Activated naive CD4-positive, alpha-beta T cell treated with anti-CD3 and anti-CD28 coated beads, Interleukin-2, amount 50 U/mL, for 16 hours (primary cell): Measurements from ENCODE around the gene HAUS7.

Experiments
- DNase-seq: peaks from one replicate; pipeline ENCODE4 v3.0.0-alpha.2; 2020

Gene HAUS7

DNA sequence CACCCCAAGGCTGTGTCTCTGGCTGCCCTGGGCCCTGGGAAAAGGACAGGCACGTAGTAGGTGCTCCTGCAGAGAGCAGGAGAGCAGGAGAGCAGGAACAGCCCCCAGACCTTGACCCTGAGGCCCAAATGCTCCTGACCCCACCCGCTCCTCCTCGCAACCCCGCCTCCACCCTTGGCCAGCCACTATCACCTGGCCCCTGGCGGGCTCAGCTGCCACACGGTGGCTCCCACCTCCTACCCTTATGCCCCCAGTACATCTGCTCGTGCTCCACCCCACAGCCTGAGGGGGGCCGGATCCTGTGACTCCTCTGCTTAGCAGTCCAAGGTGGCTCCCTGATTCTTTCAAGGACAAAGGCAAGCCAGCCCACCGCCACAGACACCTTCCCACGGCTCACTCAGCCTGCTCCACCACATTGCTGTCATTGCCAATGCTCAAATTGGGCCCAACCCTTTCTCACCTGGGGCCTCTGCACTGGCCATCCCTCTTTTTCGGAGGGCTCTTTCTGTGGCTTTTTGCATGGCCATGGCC lies 5.4 kb upstream of the HAUS7 start:
- DNase-seq = no peak

DNA sequence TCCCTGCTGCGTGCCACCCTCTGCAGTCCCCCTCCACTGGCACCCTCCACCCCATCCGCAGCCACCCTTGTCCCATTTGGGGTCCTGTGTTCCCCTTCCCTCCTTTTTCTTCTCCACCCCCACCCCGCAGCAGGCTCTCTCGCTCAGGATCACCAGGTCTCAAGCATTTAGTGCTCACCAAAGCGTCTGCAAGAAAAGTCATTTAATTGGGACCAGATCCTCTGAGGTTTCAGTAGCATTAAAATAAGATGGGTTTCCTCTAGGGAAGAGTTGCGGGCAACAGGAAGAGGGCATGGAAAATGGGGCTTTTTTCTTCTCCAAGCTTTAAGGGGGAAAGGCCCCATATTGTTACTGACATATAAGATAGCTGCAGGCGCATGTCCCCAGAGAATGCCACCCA lies 4.9 kb upstream of the HAUS7 start:
- DNase-seq = no peak

DNA sequence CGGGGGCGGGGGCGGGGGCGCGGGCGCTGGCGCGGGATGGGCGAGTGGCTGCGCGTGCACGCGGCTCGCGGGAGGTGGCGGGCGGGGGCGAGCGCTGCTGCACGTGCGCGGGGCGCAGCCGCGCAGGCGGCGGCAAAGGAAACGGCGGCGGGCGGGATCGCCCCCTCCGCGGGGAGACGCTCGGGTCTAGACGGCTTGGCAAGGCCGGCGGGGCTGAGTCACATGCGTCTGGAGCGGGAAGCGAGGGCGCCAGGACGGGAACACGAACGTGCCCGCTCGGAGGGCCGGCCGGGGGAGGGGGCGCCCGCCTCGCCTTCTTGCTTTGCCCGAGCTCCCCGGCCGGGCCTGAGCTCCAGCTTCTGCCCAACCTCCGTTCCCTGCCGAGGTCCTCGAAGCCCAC lies 4.3 kb upstream of the HAUS7 start:
- DNase-seq = peak; percentile 47

DNA sequence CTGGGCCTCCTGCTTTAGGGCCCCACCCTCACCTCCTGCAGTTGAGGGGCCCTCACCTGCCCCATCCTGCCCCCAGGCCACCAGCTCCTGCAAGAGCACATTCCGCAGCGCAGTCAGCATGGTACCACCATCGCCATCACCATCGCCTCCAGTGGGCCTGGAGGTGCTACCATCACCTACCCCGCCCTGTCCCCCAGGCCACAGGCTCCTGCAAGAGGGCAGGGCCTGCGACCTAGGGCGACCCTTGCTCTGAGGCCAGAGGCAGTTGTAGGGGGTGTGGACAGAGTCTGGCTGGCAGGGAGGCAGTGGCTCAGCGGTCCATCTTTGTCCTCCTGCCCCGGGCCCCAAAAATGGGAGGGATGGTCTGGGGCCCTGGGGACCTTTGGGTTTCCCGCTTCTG lies 3.9 kb upstream of the HAUS7 start:
- no peak for DNase-seq

DNA sequence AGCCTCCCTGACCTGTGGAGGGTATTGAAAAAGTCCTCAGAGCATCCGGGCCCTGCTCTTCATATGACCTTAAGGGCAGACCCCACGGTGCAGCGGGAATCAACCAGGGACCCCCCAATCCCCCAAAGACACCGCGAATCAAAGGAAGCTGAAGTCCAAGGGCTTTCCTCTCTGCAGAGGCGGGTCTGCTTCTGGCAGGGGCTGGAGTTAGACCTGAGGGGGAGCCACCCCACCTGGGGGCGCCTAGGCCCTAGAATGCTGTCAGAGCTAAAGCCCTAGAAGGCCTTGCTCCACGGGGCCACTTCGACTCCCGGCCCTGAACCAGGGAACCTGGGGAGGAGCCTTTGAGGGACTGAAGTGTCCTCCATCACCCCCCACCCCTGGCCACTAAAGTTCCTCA lies 2.8 kb upstream of the HAUS7 start:
- no peak for DNase-seq

DNA sequence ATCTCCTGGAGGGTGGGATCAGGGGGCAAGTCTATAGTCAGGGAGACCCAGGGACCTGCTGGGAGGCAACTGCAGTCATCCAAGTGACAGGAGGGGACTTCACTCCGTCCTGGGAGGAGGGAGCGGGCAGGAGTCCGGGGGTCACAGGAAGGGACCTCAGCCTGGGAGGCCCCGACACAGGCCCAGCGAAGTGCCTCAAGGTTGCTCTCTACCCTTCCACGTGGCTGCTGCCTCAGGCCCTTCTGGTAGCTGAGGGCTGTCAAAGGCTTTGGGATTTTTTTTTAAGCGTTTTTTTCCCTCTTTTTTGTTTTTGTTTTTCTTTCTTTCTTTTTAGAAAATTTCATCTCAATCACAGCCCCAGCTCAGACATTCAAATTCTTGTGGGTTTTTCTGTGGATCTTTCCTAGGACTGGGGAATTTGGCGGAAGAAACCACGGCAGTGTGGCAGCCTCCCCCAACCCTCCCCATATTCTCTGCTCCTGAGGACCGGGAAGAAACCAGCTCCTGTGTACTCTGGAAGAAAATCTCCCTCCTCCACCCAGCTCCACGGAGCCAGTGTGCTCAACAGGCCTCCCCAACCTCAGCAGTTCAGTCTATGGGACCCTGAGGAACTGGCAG lies 1.4 kb upstream of the HAUS7 start:
- DNase-seq = no peak

DNA sequence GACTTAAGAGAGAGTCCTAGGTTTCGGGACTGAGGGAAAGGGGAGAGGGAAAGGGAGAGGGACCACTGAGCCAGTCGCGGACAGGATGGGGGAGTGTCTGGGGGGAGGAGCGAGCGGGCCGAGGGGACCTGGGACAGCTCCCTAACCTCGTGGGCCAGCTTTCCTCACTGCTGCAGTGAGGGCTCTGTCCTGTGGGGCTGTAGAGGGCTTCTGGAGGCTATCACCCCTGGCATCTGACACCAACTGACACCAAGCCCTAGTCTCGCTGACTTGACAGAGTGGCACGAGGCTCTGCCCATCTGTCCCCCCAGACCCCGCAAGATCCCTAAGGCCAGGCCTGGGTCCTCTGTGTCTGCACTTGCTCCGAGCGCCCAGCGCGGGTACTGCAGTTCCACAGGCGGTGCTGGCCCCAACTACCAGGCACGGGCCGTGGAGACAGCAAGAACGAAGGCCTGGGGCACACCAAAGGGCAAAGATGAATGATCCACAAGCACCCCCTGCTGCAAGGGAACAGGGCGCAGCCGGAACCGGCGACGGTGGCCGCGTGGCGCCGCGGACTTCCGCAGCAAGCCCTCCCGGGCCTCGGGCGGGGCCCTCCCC lies 465 bp downstream of the HAUS7 start:
- DNase-seq = peak; percentile 45

DNA sequence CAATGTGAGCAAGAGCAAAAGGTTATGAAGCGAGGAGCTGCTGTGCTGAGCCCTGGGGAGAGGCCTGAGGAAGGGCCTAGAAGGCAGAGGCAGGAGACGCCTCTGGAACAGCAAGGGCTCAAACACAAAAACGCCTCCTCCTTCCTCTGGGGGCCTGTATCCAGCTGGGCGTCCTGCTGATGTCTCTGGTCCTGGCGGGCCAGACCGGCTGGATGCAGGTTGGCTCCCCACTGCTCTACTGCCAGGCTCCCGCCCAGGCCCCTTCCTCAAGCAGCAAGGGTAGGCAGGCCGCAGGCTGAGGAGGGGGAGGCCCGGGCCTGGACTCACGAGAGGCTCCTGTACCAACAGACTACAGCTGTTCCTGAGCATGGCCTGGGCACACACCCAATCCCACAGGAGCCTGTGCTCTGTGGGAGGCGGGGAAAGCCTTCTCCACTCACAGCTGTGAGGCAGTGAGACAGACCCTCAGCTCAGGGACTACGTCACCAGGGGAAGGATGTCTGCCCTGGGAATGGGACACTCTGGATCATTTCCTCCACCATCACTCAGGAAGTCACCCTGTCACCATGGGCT lies 2.3 kb downstream of the HAUS7 start:
- DNase-seq = no peak

DNA sequence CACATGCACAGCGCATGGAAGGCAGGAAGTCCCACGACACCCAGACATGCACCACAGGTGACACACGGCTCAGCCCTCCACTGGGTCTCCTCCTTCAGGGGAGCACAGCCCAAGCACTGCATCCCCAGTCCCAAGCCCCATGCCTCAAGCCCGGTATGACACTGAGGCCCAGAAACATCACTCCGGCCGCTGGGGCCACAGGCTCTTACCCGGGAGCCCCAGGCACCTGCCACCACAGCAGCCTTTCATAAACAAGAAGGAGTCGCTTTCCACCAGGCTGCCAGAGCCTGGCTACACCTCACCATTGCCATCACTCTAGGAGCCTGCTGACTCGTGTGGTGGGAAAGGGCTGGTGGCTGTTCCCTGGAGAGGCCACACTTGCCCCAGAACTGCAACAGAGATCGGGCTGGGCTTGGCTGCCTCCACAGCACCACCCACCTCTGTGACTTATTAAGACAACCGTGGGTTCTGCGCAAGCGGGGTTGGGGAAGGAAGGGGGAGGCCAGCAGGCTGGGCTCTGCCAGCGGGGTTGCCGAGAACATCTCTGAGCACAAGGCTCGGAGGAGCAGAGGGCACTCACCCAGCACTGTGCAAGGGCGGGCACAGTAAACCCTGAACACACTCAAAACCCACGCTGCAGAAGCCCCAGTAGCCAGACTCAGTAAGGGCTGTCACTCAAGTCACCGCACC lies 4.5 kb downstream of the HAUS7 start:
- no peak for DNase-seq

DNA sequence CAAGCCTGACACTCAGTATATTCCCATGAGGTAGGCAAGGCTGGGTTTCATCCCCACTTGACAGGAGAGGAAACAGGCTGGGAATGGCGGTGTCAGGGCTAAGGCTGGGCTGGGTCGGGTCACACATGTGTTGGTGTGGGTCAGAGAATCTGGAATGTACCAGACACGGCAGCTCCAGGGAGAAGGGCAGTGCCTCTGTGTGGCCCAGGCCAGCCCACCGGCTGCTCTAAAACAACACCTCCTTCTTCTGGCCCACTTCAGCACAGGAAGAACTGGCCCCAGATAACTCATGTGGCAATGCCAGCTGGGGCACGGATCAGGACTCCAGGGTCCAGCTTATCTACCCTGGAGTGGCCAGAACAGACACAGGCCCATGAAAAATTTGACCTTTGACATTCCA lies 6.3 kb downstream of the HAUS7 start:
- DNase-seq = no peak

DNA sequence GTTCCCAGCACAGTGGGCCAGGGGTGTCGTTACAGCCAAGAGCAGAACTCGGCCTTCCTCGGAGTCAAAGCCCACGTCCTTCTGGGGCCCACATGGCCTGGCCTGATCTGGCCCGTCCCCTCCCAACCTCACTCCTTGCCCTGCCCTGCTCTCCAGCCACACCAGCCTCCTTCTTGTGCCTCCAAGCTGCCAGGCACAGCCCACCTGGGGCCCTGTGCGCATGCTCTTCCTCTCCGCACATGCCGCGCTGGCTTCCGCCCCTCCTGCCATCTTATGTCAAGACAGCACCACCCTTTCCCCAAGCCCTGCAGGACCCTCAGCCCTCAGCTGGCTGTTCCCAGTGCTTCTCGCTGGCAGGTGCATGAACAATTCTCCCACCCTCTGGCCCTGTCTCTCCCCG lies 6.8 kb downstream of the HAUS7 start:
- no peak for DNase-seq

DNA sequence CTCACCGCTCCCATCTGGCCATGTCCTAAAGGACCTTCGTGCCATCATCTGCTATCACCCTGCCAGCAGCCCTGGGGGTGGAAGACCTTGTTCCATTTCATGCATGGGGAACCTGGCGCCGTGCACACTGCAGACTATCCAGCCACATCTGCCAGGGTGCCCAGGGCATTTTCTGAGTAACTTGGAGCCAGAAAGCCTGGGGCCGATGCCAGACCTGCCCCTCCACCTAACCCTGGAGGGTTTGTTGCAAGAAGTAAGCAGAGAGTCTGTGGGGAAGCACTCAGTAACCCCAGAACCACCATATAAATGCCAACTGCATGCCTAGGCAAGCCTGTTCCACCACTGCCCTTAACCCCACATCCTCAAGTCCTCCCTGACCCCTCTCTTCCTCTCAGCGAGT lies 7.3 kb downstream of the HAUS7 start:
- no peak for DNase-seq

DNA sequence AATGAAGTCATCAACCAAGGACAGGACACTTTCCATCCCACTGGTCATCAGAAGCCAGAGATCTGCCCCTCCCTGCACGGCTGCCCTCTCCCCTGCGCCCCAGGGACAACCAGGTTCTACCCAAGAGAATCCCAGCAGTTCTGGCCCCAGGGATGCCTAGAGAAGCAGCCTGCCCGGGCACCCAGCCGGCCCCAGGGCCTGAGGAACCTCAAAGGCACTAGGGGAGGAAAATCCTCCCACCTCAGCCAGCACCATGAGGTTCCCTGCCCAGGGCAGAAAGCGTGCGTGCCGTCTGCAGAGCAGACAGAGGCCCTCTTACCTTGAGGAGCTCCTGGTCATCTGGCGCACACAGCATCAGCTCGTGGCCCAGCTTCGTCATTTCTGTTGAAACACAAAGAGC lies 8.1 kb downstream of the HAUS7 start:
- no peak for DNase-seq

DNA sequence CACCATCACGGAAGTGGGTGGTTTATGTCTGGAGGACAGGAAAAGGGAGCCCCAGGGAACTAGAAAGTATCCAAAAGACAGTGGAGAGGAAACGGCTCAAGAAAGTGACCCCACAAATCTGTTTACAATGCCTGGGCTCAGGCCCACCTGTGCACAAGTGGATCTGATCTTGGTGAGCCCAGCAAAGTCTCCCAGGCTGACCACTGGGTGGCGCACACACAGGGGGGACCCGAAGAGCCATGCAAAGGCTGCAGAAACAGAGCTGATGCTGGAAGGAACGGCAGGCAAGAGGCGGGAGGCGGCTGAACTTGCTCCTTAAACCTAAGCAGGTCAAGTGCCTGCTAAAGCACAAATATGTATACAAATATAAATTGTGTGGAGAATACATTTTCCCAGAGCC lies 9.6 kb downstream of the HAUS7 start:
- DNase-seq = peak; percentile 60

DNA sequence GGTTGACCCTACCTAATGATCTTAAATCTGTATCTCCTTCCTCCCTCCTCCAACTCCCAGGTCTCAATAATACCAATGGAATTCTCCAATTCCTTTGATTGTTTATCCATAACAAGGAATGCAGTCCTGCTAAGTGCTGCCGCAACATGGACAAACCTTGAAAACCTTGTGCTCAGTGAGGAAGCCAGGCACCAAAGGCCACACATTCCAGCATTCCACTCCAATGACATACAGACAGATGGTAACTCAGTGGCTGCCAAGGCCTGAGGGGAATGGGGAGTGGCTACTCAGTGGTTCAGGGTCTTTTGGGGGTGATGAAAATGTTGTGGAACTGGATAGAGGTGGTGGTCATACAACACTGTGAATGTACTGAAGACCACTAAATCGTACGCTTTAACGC lies 10.4 kb downstream of the HAUS7 start:
- no peak for DNase-seq

DNA sequence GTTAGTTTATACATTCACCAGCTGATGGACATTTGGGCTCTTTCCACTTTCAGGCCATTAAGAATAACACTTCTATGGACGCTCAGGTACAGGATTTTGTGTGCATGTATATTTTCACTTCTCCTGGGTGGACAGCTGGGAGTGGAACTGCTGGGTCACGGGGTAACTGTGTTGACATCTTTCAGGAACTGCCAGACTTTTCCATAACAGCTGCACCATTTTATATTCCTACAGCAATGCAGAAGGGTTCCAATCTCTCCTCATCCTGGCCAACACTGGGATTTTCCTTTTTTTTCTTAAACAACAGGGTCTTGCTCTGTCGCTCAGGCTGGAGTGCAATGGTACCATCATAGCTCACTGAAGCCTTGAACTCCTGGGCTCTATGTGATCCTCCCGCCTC lies 11.9 kb downstream of the HAUS7 start:
- DNase-seq = no peak

DNA sequence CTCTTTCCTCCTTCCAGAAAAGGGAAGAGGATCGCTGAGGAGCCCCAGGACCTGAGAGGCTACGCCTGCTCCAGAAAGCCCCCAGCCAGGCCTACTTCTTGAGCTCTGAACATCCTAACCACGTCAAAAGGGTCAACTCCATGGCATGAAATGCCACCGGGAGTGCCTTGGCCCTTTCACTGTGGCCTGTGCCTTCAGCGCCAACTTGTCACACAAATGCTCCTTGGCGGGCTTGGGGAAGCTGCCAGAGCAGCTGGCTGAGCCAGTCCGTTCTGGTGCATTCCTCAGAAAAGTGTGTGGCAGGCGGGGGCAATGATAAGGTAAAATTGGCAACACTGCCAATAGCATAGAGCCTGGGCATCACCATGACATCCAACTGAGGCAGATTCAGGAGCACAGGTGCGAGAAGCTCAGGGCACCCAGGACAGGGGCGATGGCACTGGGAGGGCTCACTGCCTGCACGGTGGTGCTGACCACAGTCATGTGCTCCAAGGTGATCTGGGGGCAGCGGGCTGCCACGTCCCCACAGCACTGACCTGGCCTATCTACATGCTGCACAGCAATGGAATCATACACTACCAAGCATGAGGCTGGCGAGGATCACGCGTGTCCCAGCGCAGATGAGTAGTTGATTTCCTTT lies 12.4 kb downstream of the HAUS7 start:
- no peak for DNase-seq

DNA sequence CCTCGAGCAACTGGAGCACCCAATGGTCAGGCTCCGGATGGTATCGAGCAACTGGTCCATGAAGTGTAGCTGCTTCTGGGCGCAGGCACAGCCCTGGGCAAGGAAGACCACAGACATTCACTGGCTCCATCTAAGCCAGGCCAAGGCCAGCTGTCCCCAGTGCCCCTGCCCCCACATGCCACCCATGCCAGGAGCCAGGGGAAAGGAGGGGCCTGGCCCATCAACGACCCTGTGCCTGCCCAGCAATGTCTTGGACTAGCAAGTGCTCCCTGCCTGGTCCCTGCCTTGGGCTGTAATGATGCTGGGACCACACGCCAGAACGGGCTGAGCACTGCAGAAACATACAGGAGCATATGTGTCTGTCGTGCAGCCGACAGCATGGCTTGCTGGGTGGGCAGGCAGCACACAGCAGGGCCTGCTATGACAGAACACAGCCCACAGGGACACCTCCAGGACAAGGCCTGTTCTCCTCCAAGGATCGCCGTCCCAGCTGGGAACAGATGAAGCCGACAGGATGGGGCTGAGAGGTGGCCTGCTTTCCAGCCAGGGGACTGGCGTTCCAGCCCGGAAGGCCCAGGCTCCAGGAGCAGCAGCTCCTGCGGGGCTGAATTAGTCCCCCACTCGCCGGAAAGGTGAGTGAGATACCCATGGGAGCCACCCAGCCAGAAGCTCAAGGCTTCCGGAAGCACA lies 13.1 kb downstream of the HAUS7 start:
- DNase-seq = no peak

DNA sequence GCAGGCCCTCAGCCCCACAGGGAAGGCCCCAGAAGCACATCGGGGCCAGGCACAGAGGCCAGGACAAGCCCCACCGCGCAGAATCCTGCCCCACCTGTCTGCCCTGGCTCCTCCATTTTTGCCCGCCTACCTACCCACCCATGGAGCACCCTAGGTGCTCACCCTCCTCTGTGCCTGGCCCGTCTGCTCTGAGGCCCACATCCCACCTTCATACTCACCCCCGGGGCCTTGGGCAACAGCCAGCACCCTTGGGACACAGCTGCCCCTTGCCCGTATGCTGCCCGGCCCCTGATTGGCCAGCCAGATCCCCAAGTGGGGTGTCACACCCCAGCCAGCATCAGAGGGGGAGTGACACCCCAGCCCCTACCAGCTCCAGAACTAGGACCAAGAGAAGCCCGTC lies 13.7 kb downstream of the HAUS7 start:
- no peak for DNase-seq

DNA sequence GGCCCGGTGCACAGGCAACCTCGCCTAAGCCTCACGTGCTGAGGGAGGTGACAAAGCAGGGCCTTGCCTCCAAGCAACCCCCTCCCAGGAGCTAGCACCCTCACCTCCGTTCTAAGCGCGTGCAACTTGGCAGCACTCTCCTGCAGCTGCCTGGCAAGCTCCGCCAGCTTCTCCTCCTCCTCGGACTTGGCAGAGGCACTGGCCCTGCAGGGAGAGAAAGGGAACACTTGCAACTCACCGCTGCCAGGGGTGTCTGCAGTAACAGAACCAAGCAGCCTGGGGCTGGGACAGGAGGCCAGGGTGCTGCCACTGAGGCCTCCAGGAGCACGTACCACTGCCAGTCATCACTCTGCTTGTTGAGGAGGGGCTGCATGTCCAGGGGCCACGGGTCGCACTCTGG lies 14.2 kb downstream of the HAUS7 start:
- no peak for DNase-seq

DNA sequence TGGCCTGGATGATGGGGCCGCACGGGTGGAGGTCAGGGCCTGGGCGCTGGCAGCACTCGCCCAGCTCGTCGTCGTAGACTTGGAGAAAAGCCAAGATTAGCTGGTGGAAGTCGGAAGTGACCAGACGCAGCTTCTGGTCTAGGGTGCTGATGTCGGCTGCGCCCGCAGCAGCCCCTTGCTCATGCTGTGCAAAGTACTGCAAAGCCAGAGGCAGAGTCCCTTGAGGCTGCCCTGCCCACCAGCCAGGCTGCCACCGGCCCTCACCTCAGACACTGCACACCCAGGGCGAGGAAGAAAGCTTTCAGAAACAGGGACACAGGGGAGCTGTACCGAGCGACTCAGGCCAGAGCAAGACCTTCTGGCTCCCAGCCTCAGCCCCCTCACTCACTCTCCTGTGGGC lies 14.8 kb downstream of the HAUS7 start:
- DNase-seq = no peak

DNA sequence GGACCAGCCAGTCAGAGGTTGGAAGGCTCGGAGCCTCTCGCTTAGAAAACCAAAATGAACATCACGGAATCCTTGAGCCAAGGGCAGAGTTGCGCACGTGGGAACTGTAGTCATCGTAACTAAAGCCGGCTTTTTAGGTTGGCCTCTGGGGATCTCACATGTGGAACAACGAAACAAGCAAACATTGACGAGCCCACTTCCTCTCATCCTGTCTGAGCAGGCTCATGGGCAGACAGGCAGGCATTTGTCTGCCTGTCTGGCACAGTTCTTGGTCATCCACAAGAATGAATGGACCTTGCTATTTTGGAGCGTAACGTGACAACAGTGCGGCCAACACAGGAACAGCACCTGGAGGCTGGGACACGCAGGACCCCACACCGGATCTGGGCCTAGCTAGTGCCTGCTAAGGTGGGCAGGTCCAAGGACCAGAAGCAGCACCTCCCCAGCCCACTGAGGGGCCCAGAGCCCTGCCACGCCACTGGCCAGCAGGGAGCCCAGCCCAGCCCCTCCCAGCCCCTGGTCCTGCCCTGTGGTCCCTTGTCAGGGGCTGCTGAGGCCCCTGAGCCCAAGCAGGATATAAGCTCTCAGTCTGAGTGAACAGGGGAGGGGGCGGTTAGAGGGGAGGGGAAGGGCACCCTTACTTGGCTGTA lies 15.3 kb downstream of the HAUS7 start:
- no peak for DNase-seq

DNA sequence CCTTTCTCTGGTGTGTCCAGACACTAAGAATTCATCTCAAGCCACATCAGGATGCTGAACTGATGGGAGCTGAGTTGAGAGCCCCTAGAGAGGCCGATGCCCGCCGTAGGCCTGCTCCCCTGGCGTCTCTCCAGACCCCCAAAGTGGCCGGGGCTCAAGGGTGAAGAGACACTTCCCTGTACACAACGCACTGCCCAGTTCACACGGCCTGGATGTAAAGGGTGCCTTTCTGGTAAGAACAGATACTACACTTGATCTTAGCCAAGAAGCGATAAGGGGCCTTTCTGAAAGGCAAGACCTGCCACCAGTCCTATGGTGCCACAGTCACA lies 19.5 kb downstream of the HAUS7 start:
- DNase-seq = no peak
